BJ (cell line): ENCODE measurements around the gene LRATD1. TPM values are rescaled to one million over a fixed set of nuclear protein-coding genes. Genes with fewer than 3 reads are reported as not detected.
A peak's percentile ranks its signal among the peaks of the same experiment; 100 is the strongest.

Experiments used
- CTCF ChIA-PET: fragments of 350-600 bp; formaldehyde crosslinking; extraction: SDS; loops from one replicate; lab custom pipeline; 2021; ENCODE audit warnings: antibody characterized with exemption, inconsistent platforms; lab: Yijun Ruan, JAX
- POLR2A ChIA-PET: fragments of 300-600 bp; sonication (Branson Sonifier 250); formaldehyde crosslinking; extraction: SDS; loops from one replicate; lab custom pipeline; 2021; ENCODE audit warnings: antibody characterized with exemption; lab: Charles Lee
- DNase-seq: peaks from one replicate; pipeline ENCODE4 v3.0.0-alpha.2; 2011; ENCODE audit warnings: low read depth
- H3K27me3 ChIP-seq: 2 replicates; pipeline ENCODE4 v1.6.0; 2011; ENCODE audit warnings: low read length; ENCODE audit not compliant: control insufficient read depth, insufficient read depth
- H3K36me3 ChIP-seq: 2 replicates; pipeline ENCODE4 v1.5.1; 2011; ENCODE audit warnings: low read length; ENCODE audit not compliant: control insufficient read depth, insufficient read depth
- H3K4me3 ChIP-seq: 2 replicates; pipeline ENCODE4 v1.5.1; 2011; ENCODE audit warnings: low read depth, mild to moderate bottlenecking, control low read depth, low read length
- CTCF ChIP-seq: IDR thresholded peaks from 2 replicates; pipeline ENCODE4 v1.5.1; 2011; ENCODE audit warnings: low read depth, mild to moderate bottlenecking, control low read depth, inconsistent platforms, low read length, moderate library complexity; ENCODE audit not compliant: insufficient read depth
- polyA plus RNA-seq: library from polyadenylated mRNA; depleted of rRNA; stranded (reverse); fragments of >200 nt; gene quantifications from 2 replicates; pipeline ENCODE4 v1.2.3, GENCODE V29; 2011

The LRATD1 gene
- polyA plus RNA-seq, 1 experiment = 0.11 TPM

GRCh38 chr2:14633061-14633460 is 544 bp downstream of the LRATD1 start:
- no peak for DNase-seq
- ChIA-PET POLR2A (no interaction called here), CTCF (no interaction called here)
- no peak for TF ChIP-seq CTCF
- no peaks in the 10 kb centered on the region for H3K36me3 ChIP-seq
- H3K4me3 ChIP-seq = peak overlapping the region; percentile 28; the same call in 1 of the 2 replicates
- H3K27me3 ChIP-seq = peaks cover 25% of the 10 kb centered on the region

DNA sequence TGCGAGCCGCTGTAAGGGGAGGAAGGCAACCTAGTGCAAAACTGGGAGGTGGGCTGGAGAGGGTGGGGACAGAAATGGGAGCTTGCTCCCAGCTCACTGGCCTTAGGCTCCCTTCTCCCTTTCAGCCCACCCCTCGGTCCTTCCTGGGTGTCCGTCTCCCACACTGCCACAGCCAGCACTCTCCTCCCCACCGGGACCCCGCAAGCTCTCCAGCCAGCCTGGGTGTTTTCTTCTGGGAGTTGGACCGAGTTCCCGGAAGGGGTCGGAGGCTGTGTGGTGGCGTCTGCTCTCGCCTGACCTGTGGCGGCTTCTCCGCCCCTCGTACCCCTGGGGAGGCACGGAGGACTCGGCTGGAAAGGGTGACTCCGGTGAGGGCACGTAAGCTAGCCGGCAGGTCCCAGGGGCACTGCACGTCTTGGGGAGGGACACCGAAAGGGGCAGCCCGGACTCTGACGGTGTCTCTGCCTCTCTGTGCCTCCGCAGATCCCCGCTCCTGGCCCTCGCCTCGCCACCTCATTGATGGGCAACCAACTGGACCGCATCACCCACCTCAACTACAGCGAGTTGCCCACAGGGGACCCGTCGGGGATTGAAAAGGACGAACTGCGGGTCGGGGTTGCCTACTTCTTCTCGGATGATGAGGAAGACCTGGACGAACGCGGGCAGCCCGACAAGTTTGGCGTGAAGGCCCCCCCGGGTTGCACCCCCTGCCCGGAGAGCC is 1.1 kb downstream of the LRATD1 start:
- CTCF ChIA-PET = interaction anchor here (1.0 to 2.7 kb wide), 7 partner anchors 9 to 943 kb away, joined by 3 to 12 read pairs (median 4); no protein-coding TSS in a partner anchor

GRCh38 chr2:14634182-14634488 is 1.6 kb downstream of the LRATD1 start:
- CTCF ChIA-PET = interaction anchor here (0.7 to 2.7 kb wide), 11 partner anchors 10 to 943 kb away, joined by 3 to 12 read pairs (median 3); no protein-coding TSS in a partner anchor
- Histone ChIP-seq H3K4me3 (0 out of 2 replicates have a peak overlapping the region, but pooled peaks have one; percentile 6), H3K27me3 (peaks cover 25% of the 10 kb centered on the region)

More for the DNA sequence above, 1.1 kb downstream of the LRATD1 start:
- Histone ChIP-seq H3K27me3 (peaks cover 25% of the 10 kb centered on the region), H3K4me3 (0 out of 2 replicates have a peak overlapping the region, but pooled peaks have one; percentile 2), H3K36me3 (no peaks in the 10 kb centered on the region)
- no peak for TF ChIP-seq CTCF
- no peak for DNase-seq
- POLR2A ChIA-PET = no interaction called here

DNA sequence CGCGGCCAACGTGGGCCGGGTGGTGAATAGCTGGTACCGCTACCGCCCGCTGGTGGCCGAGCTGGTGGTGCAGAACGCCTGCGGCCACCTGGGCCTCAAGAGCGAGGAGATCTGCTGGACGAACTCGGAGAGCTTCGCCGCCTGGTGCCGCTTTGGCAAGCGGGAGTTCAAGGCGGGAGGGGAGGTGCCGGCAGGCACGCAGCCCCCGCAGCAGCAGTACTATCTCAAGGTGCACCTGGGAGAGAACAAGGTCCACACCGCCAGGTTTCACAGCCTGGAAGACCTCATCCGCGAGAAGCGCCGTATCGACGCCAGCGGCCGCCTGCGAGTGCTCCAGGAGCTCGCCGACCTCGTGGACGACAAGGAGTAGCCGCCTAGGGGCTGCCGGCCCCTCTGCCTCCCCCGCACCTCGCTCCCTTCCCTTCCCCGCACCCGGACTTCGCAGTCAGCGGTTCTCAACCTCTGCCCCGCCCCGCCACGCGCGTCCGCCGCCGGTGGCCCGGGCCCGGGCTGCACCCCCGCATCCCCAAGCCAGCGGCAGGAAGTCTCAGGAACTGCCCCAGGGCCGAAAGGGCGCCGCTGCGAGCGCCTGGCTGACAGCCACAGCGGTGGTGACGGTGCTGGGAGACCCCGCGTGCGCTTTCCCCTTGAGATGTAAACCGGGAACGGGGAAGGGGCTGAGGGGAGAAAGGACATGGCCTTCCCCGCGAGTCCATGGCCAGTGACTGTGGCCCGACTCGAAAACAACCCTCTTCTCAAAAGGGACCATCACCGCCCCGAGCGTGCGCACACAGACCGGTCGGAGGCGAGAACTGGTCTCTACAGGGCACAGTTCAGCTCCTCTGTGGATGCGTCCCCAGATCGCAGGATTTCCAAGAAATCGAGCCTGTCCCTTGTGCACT is 2.2 kb downstream of the LRATD1 start:
- no peak for DNase-seq
- Histone ChIP-seq H3K27me3 (peaks cover 25% of the 10 kb centered on the region), H3K36me3 (no peaks in the 10 kb centered on the region), H3K4me3 (peak overlapping the region; percentile 34)
- TF ChIP-seq CTCF = peak; percentile 82
- CTCF ChIA-PET = interaction anchor here (0.6 to 2.7 kb wide), 16 partner anchors 9 to 942 kb away, joined by 3 to 12 read pairs (median 3); no protein-coding TSS in a partner anchor
- POLR2A ChIA-PET = no interaction called here

More at GRCh38 chr2:14634182-14634488, 1.6 kb downstream of the LRATD1 start:
- no peak for TF ChIP-seq CTCF
- DNase-seq = no peak
- H3K36me3 ChIP-seq = no peaks in the 10 kb centered on the region
- POLR2A ChIA-PET = no interaction called here
